Non-pigmented ciliary epithelial cell (primary cell): Measurements from ENCODE around the gene LIG1.
"Not testable (repeated sequence)": the region's sequence is repeated elsewhere in the genome, so short reads cannot be mapped to it uniquely, and the experiment has no call there.

Source experiments
- DNase-seq: peaks from one replicate; pipeline ENCODE4 v3.0.0-alpha.2; 2010; ENCODE audit warnings: low read depth

The LIG1 gene

GRCh38 chr19:48121066-48121465 lies 49.1 kb downstream of the LIG1 start:
- DNase-seq = no peak

- DNase-seq = no peak
Measured at GRCh38 chr19:48120505-48120904, 49.6 kb downstream of the LIG1 start.

- no peak for DNase-seq
Measured at GRCh38 chr19:48118131-48118517, 52.0 kb downstream of the LIG1 start.

- no peak for DNase-seq
Measured at GRCh38 chr19:48117515-48118130, 52.5 kb downstream of the LIG1 start.

- DNase-seq = no peak
Measured at GRCh38 chr19:48113190-48113917, 56.8 kb downstream of the LIG1 start.

GRCh38 chr19:48111280-48111679 lies 58.9 kb downstream of the LIG1 start:
- no peak for DNase-seq

- peak; percentile 56 for DNase-seq
Measured at GRCh38 chr19:48110350-48110966, 59.7 kb downstream of the LIG1 start, which contains the start of gene PLA2G4C. Gene PLA2G4C (minus strand): TSS chr19:48110817. CDS start chr19:48106529, 4,288 bp downstream.

GRCh38 chr19:48108997-48109782 lies 61.0 kb downstream of the LIG1 start:
- no peak for DNase-seq

GRCh38 chr19:48103922-48104321 lies 66.2 kb downstream of the LIG1 start:
- DNase-seq = no peak

GRCh38 chr19:48102870-48103751 lies 67.0 kb downstream of the LIG1 start:
- DNase-seq = no peak

GRCh38 chr19:48095612-48096175 lies 74.5 kb downstream of the LIG1 start:
- no peak for DNase-seq

GRCh38 chr19:48094855-48095203 lies 75.3 kb downstream of the LIG1 start:
- DNase-seq = no peak

GRCh38 chr19:48094129-48094854 lies 75.9 kb downstream of the LIG1 start:
- no peak for DNase-seq

GRCh38 chr19:48091111-48091718 lies 78.9 kb downstream of the LIG1 start:
- peak; percentile 75 for DNase-seq

- DNase-seq = no peak
Measured at GRCh38 chr19:48090281-48090802, 79.8 kb downstream of the LIG1 start.

GRCh38 chr19:48088991-48089390 lies 81.2 kb downstream of the LIG1 start:
- DNase-seq = not testable (repeated sequence)

- DNase-seq = no peak
Measured at GRCh38 chr19:48085904-48086864, 84.0 kb downstream of the LIG1 start.

- no peak for DNase-seq
Measured at GRCh38 chr19:48085076-48085475, 85.1 kb downstream of the LIG1 start.

- no peak for DNase-seq
Measured at GRCh38 chr19:48081106-48081505, 89.0 kb downstream of the LIG1 start.
